ENCODE measurements around the gene CAPN6. TPM values are rescaled to one million over a fixed set of nuclear protein-coding genes. Genes with fewer than 3 reads are reported as not detected.

Gene CAPN6
- total and polyA plus RNA-seq, 4 donors, result 0.13 to 0.33 (median 0.25) TPM

- H3K27me3 ChIP-seq (ENCODE audit: control insufficient read depth in 4 of 4, insufficient read depth in 4 of 4, low read length in 3 of 4), result peaks cover 0 to 4% (median 0%) of the 10 kb centered on the region in 4 donors
- no peak overlapping the region for H3K27ac ChIP-seq (ENCODE audit: low read depth in 1 of 2, low read length in 2 of 2)
- no peak overlapping the region for H3K4me3 ChIP-seq (ENCODE audit: low read depth in 1 of 3, low read length in 3 of 3)
- H3K36me3 ChIP-seq (ENCODE audit: control insufficient read depth in 4 of 4, insufficient read depth in 3 of 4, low read depth in 1 of 4, low read length in 3 of 4), result no peaks in the 10 kb centered on the region
- 71% methylated on average over 2 of the region's 2 CpGs for WGBS
- no peaks in the 10 kb centered on the region for H3K9me3 ChIP-seq (ENCODE audit: control insufficient read depth in 4 of 4, low read length in 3 of 4)
- H3K9ac ChIP-seq (ENCODE audit: low read depth in 1 of 2, low read length in 2 of 2), result no peak overlapping the region
- DNase-seq (ENCODE audit: low spot score), result no peak
- TF ChIP-seq RAD21 (IDR thresholded peaks at IDR 0.05) (peak in 1 of 2 donors; percentile 33), JUND (IDR thresholded peaks at IDR 0.05) (no peak)
- no peaks in the 10 kb centered on the region for H3K4me1 ChIP-seq (ENCODE audit: control insufficient read depth in 4 of 4, insufficient read depth in 4 of 4, low read length in 3 of 4)
Observed at GRCh38 chrX:111264385-111264784, 5.9 kb downstream of the CAPN6 start.

DNA sequence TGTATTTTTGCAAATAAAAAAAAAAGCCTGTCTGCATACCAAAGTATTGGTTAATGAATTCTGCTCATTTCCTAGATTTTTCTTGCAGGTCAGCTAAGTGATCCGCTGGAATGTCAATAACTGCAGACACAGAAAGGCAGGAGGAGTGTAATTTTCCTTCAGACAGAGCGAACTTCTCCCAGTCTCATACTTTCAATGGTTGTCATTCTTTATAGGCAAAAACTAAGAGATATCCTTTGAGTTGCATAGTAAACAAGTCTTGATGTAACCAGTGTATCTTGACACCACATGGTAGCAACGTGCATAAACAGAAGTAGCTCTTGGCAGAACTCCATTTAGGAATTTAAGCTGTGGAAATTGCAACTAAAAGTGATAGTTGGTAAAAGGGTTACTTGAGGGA, 8.2 kb downstream of the CAPN6 start:
- H3K36me3 ChIP-seq (ENCODE audit: control insufficient read depth in 4 of 4, insufficient read depth in 3 of 4, low read depth in 1 of 4, low read length in 3 of 4), result no peaks in the 10 kb centered on the region
- H3K9me3 ChIP-seq (ENCODE audit: control insufficient read depth in 4 of 4, low read length in 3 of 4), result no peaks in the 10 kb centered on the region
- peaks cover 0 to 4% (median 0%) of the 10 kb centered on the region in 4 donors for H3K27me3 ChIP-seq (ENCODE audit: control insufficient read depth in 4 of 4, insufficient read depth in 4 of 4, low read length in 3 of 4)
- H3K9ac ChIP-seq (ENCODE audit: low read depth in 1 of 2, low read length in 2 of 2), result no peak overlapping the region
- DNase-seq (ENCODE audit: low spot score), result no peak
- no peak overlapping the region for H3K4me3 ChIP-seq (ENCODE audit: low read depth in 1 of 3, low read length in 3 of 3)
- WGBS, result 62% methylated on average over 3 of the region's 3 CpGs
- no peak overlapping the region for H3K27ac ChIP-seq (ENCODE audit: low read depth in 1 of 2, low read length in 2 of 2)
- H3K4me1 ChIP-seq (ENCODE audit: control insufficient read depth in 4 of 4, insufficient read depth in 4 of 4, low read length in 3 of 4), result no peaks in the 10 kb centered on the region
- TF ChIP-seq YY1 (IDR thresholded peaks at IDR 0.05) (no peak), HNF4A (conservative IDR thresholded peaks at IDR 0.05) (no peak), FOXA2 (IDR thresholded peaks at IDR 0.05) (no peak), NR2F2 (IDR thresholded peaks at IDR 0.05) (no peak), FOXA1 (IDR thresholded peaks at IDR 0.05) (no peak), TAF1 (conservative IDR thresholded peaks at IDR 0.05) (no peak), REST (IDR thresholded peaks at IDR 0.05) (no peak), RAD21 (IDR thresholded peaks at IDR 0.05) (no peak), HNF4G (IDR thresholded peaks at IDR 0.05) (no peak), CTCF (IDR thresholded peaks at IDR 0.05; ENCODE audit: low read depth, low read length, missing input control) (no peak), RXRA (IDR thresholded peaks at IDR 0.05) (no peak), GABPA (IDR thresholded peaks at IDR 0.05 in 1 of 2, conservative IDR thresholded peaks at IDR 0.05 in 1 of 2) (no peak), MAX (IDR thresholded peaks at IDR 0.05) (no peak), ATF3 (IDR thresholded peaks at IDR 0.05) (no peak), JUND (IDR thresholded peaks at IDR 0.05) (no peak), ZBTB33 (IDR thresholded peaks at IDR 0.05) (no peak), EGR1 (IDR thresholded peaks at IDR 0.05; ENCODE audit: low read depth in 2 of 2) (no peak), SP1 (IDR thresholded peaks at IDR 0.05) (no peak)

Measured in liver (tissue), 9 donors.